LHCN-M2 (cell line): ENCODE results near the gene SAXO2. TPM values are rescaled to one million over a fixed set of nuclear protein-coding genes. Genes with fewer than 3 reads are reported as not detected.
"Not testable (repeated sequence)": the region's sequence is repeated elsewhere in the genome, so short reads cannot be mapped to it uniquely, and the experiment has no call there.

ENCODE experiments used
- DNase-seq: peaks from one replicate; pipeline ENCODE4 v3.0.0-alpha.2; 2012; ENCODE audit warnings: low read depth
- total RNA-seq: library from RNA; depleted of rRNA; stranded (reverse); fragments of >200 nt; gene quantifications from 2 replicates; pipeline ENCODE4 v1.2.3, GENCODE V29; 2014

The SAXO2 gene
- total RNA-seq, 1 experiment from 2014 or later, result 0.17 TPM

DNA sequence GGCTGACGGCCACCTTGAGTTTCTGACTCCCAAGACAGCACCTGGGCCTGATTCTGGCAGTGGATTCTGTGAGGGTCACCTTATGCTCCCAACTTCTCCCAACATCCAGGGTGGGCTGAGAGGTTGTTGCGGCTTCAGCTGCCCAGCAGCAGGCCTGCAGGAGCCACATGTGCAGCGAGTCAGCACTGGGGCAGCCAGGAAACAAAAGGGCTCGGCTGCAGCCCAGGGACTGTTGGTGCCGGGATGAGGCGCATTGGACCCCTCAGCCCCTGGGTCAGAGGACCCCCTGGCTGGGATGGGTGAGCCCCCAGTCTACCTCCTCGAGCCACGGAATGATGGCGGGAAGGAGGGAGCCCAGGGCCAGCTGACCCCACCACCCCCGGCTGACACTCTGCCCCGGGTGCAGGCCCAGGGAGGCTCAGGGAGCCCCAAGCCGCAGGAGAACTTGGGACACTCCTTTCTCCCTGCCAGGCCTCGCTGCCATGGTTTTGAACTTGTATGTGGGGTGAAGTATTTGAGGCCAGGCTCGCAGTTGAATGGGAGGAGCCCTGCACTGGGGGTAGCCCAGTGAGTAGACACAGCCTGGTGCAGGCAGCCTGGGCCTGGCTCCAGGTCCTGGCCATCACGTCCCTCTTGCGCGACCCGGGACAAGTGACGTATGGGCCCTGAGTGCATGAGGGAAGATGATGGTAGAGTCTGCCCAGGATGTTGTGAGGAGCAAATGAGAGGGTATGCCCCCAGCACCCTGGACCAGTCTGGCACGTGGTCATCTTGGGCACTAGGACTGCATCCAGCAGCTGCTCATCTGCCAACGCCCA, 51.5 kb downstream of the SAXO2 start:
- not testable (repeated sequence) for DNase-seq

DNA sequence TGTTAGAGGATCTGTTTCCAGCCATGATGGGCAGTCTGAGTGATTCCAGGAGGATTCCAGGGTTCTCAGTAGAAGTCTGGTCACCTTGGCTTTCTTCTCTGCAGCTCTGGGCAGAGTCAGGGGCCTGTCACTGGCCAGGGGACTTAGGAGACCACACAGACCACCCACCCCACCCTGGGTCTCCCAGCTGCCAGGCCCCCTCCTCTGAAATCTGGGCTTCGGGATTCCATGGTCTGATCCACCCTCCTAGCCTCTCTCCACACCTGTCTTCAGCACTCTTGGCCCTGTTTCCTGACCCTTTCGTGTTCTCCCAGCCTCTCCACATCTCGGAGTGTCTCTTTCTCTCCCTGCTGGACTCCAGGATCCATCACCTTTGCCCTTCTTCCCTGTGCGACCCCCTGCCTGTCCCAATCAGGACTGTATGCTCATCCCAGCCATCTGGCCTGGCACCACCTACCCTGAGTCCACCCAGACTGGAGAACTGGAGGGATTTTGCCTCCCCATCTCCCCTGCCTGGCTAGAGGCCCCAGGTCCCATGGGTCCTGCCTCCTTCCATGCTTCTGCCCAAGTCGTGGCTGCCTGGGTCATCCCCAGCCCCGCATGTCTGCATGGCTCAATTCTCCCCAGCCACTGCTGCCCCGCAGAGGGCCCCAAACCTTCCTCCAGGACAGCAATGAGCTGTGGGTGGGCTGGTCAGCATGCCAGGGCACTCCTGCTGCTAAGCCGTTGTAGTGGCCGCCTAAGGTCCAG, 52.3 kb downstream of the SAXO2 start:
- no peak for DNase-seq

DNA sequence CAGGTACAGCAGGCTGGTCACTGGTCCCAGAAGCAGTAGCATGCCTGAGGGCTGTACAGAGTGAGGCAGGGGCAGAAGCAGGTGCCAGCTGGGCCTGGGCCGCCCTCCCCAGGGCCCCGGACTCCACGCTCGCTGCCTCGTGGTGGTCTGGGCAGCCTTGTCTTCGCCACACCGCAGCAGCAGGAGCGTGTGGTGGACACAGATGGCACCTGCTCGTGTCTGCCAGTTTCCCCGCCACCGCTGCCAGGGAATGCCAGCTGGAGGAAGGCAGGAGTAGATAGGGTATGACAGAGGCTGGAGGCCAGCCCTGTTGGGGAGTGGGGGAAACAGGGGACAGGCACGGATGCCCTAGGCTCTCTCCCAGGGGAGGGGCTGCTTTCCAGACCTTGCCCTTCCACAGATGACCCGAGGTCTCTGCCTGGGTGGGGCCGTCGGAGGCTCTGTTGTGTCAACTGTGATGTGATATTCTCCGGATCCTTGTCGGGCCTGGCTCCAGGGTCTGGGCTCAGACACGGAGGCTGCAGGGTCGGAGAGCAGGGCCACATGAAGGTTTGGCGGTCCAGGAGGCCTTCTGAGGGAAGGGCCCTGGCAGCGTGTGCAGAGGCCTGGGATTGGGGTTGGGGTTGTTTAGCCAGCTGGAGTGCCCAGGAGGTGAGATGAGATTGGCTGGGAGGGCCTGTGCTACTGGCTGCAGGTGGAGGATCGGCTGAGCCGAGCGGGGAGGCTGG, 53.1 kb downstream of the SAXO2 start:
- no peak for DNase-seq

GRCh38 chr15:82316247-82317090, 53.9 kb downstream of the SAXO2 start:
- not testable (repeated sequence) for DNase-seq

- DNase-seq, result no peak
These were observed 54.5 kb downstream of the SAXO2 start for GRCh38 chr15:82317091-82317489.

- DNase-seq, result not testable (repeated sequence)
These were observed 54.9 kb downstream of the SAXO2 start for GRCh38 chr15:82317516-82317915.

GRCh38 chr15:82318281-82318680, 55.7 kb downstream of the SAXO2 start:
- DNase-seq, result not testable (repeated sequence)

- not testable (repeated sequence) for DNase-seq
These were observed 57.1 kb downstream of the SAXO2 start for GRCh38 chr15:82319522-82320278.

DNA sequence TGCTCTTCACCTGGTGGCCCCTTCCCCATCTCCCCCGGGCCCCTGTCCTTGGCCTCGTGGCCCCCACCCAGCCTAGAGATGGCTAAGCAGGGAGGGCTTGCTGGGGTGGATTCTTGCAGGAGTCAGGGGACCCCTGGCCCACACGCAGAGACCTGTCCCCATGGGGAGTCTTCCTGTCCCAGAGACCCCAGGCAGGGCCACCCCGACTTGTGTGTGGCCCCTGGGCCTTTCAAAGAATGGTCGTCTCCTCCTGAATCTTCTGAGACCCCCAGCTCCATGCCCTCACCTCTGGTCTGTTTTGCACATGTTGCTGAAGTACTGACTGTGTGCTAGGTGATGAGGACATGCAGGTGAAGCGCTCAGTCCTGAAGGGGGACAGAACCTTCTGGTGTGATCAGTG, 58.2 kb downstream of the SAXO2 start:
- DNase-seq, result not testable (repeated sequence)

GRCh38 chr15:82322488-82322887, 59.9 kb downstream of the SAXO2 start:
- not testable (repeated sequence) for DNase-seq

- DNase-seq, result not testable (repeated sequence)
These were observed 62.2 kb downstream of the SAXO2 start for GRCh38 chr15:82324831-82325230.

GRCh38 chr15:82325646-82326045, 63.0 kb downstream of the SAXO2 start:
- not testable (repeated sequence) for DNase-seq

DNA sequence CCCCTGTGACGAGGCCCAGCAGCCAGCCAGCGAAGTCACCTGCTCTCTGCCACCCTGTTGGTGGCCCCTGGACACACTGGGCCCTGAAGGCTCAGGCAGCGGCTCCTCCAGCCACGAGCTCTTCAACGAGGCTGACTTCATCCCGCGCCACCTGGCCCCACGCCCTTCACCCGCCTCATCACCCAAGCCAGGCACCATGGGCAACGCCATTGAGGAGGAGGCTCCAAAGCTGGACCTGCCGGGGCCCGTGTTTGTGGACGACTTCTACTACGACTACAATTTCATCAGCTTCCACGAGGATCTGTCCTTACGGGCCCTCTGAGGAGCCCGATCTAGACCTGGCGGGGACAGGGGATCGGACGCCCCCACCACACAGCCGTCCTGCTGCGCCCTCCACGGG, 64.3 kb downstream of the SAXO2 start:
- not testable (repeated sequence) for DNase-seq

DNA sequence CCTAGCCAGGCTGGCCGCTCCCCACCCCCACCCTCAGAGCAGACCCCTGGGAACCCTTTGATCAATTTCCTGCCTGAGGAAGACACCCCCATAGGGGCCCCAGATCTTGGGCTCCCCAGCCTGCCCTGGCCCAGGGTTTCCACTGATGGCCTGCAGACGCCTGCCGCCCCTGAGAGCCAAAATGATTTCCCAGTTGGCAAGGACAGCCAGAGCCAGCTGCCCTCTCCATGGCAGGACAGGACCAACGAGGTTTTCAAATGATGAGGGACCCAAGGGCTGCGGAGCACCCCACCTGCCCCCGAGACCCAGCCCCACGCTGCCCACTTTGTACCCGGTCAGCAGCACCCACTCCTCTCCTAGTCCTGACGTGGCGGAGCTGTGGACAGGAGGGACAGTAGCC, 64.8 kb downstream of the SAXO2 start:
- not testable (repeated sequence) for DNase-seq

- DNase-seq, result not testable (repeated sequence)
These were observed 66.4 kb downstream of the SAXO2 start for GRCh38 chr15:82329039-82329438.

GRCh38 chr15:82330921-82331320, 68.3 kb downstream of the SAXO2 start:
- DNase-seq, result not testable (repeated sequence)

GRCh38 chr15:82331576-82332304, 69.1 kb downstream of the SAXO2 start:
- DNase-seq, result not testable (repeated sequence)

GRCh38 chr15:82332711-82333602, 70.3 kb downstream of the SAXO2 start:
- DNase-seq, result not testable (repeated sequence)
